Neutrophil (primary cell): Measurements from ENCODE around the gene HDAC7.
A peak's percentile ranks its signal among the peaks of the same experiment; 100 is the strongest.

Experiments
- H3K27ac ChIP-seq: fragments of 200-600 bp; sonication (generic); 2 replicates; pipeline ENCODE4 v1.5.1; 2016; ENCODE audit warnings: mild to moderate bottlenecking, moderate library complexity
- H3K27me3 ChIP-seq: fragments of 200-600 bp; sonication (generic); 2 replicates; pipeline ENCODE4 v1.6.0; 2016; ENCODE audit warnings: mild to moderate bottlenecking
- H3K36me3 ChIP-seq: fragments of 200-600 bp; sonication (generic); 2 replicates; pipeline ENCODE4 v1.5.1; 2017
- H3K4me1 ChIP-seq, 2 experiments: fragments of 200-600 bp in 1 of 2; sonication (generic) in 1 of 2; 1 replicate in 1 of 2; 2 replicates in 1 of 2; pipeline versions ENCODE4 v1.5.1 to v1.6.1; 2013 to 2016; ENCODE audit warnings: low read depth in 1 of 2, low read length in 1 of 2, mild to moderate bottlenecking in 1 of 2, moderate library complexity in 1 of 2; ENCODE audit not compliant: control insufficient read depth in 1 of 2, insufficient read depth in 1 of 2
- H3K4me3 ChIP-seq, 2 experiments: fragments of 200-600 bp in 1 of 2; sonication (generic) in 1 of 2; 1 replicate in 1 of 2; 2 replicates in 1 of 2; pipeline ENCODE4 v1.5.1; 2013 to 2016; ENCODE audit warnings: low read depth in 1 of 2, low read length in 1 of 2, mild to moderate bottlenecking in 1 of 2, moderate library complexity in 1 of 2
- H3K9me3 ChIP-seq: fragments of 200-600 bp; sonication (generic); 2 replicates; pipeline ENCODE4 v1.5.1; 2016
- CTCF ChIP-seq: fragments of 200-600 bp; sonication (generic); IDR thresholded peaks from 2 replicates; pipeline ENCODE4 v1.5.1; 2016; ENCODE audit warnings: antibody characterized with exemption

The HDAC7 gene

DNA sequence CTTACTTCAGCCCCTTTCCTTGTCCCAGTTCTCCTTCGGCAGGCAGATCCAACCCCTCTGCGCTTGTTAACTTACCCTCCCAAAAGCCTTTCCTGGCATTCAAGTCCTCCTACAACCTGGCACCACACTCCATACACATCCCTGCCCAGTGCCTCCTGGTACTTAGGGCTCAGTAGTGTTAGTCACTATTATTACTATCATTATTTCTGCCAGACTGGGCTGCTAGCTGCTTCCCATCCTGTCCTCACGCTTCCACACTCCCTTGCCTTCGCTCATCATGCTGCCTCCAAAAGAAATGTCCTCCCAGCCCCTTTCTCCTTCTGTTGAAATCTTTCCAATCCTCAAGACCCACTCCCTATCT is 1.6 kb upstream of the HDAC7 start:
- H3K27ac ChIP-seq: peak overlapping the region; percentile 95
- no peaks in the 10 kb centered on the region for H3K36me3 ChIP-seq
- peaks cover 63 to 64% of the 10 kb centered on the region in 2 experiments for H3K4me1 ChIP-seq
- no peak for TF ChIP-seq CTCF
- no peaks in the 10 kb centered on the region for H3K9me3 ChIP-seq
- no peaks in the 10 kb centered on the region for H3K27me3 ChIP-seq
- H3K4me3 ChIP-seq: peak overlapping the region in 1 of 2 experiments; percentile 24

- H3K9me3 ChIP-seq: no peaks in the 10 kb centered on the region
- peak overlapping the region; percentile 95 for H3K27ac ChIP-seq
- H3K36me3 ChIP-seq: no peaks in the 10 kb centered on the region
- peaks cover 66 to 68% of the 10 kb centered on the region in 2 experiments for H3K4me1 ChIP-seq
- peak overlapping the region; percentile 80 to 91 for H3K4me3 ChIP-seq
- H3K27me3 ChIP-seq: no peaks in the 10 kb centered on the region
- no peak for TF ChIP-seq CTCF
These were observed 1.1 kb upstream of the HDAC7 start for GRCh38 chr12:47820631-47821345.

DNA sequence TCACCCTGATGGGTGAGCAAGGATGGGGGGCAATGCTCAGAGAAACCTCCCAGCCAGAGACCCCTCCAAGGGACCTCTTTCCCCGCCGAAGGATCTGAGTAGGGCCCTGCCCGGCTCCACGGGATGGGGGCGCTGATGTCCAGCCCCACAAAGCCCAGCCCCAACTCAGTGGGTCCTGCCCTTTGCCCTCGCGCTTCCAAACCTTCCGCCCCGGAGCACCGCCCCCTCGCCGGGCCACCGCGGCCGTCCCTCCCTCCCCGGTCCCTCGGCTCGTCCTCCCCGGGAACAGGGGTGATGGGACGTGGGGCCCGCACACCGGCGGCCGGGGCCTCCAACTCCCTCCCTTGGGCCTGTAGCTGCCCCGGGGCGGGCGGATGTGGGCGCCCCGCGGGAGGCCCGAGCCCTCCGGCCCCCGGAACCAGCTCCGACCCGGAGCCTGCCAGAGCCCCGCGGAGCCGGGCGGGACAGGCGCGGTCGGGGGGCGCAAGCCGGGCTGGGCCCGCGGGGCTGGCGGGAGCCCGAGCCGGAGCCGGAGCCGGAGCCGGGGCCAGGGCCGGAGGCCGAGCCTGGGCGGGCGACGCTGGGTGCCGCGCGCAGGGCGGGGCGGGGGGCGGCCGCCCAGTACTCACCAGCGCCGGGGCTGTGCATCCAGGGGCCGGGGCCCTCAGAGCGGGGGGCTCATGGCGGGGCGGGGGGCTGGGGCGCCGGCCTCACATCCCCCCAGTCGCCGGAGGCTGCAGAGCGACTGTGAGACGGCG is 386 bp downstream of the HDAC7 start:
- H3K4me3 ChIP-seq: peak overlapping the region; percentile 80 to 91
- no peak for TF ChIP-seq CTCF
- H3K27me3 ChIP-seq: no peaks in the 10 kb centered on the region
- peaks cover 78% of the 10 kb centered on the region in 2 experiments for H3K4me1 ChIP-seq
- H3K27ac ChIP-seq: peak overlapping the region; percentile 95
- no peaks in the 10 kb centered on the region for H3K36me3 ChIP-seq
- no peaks in the 10 kb centered on the region for H3K9me3 ChIP-seq

GRCh38 chr12:47818467-47819137 is 1.1 kb downstream of the HDAC7 start:
- TF ChIP-seq CTCF: no peak
- Histone ChIP-seq H3K4me1 (peaks cover 78% of the 10 kb centered on the region in 2 experiments), H3K36me3 (no peaks in the 10 kb centered on the region), H3K4me3 (peak overlapping the region; percentile 80 to 91), H3K27me3 (no peaks in the 10 kb centered on the region), H3K9me3 (no peaks in the 10 kb centered on the region), H3K27ac (peak overlapping the region; percentile 95)

DNA sequence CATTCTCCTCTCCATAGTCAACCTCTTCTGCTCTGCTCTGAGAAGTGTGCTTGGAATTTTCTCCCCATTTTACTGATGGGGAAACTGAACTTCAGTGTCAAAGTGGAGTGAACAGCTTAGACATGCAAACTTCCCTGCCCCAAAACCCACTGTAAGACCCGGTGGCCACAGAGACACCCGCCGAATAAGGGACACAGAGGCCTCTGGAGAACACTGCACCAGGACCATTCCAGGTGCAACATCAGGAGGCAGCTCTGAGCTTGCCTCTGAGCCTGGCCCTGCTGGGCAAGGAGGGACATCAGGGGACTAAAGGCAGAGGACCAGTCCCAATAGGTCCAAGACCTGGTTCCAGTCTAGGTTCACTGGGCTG is 1.7 kb downstream of the HDAC7 start:
- no peak for TF ChIP-seq CTCF
- Histone ChIP-seq H3K27me3 (no peaks in the 10 kb centered on the region), H3K4me3 (peak overlapping the region; percentile 80 to 91), H3K36me3 (no peaks in the 10 kb centered on the region), H3K27ac (peak overlapping the region; percentile 95), H3K4me1 (peaks cover 77 to 84% of the 10 kb centered on the region in 2 experiments), H3K9me3 (no peaks in the 10 kb centered on the region)
